H1 (cell line): ENCODE measurements around the gene KCNJ2. TPM values are rescaled to one million over a fixed set of nuclear protein-coding genes. Genes with fewer than 3 reads are reported as not detected.

Experiments used
- CTCF ChIA-PET: fragments of 300-600 bp; sonication (Branson Sonifier 250); formaldehyde crosslinking; loops from one replicate; lab custom pipeline; 2021; ENCODE audit not compliant: partially characterized antibody; lab: Charles Lee
- POLR2A ChIA-PET: fragments of 300-600 bp; sonication (Branson Sonifier 250); formaldehyde crosslinking; loops from one replicate; lab custom pipeline; 2021; ENCODE audit warnings: inconsistent platforms; ENCODE audit not compliant: partially characterized antibody; lab: Charles Lee
- DNase-seq, 2 experiments: peaks; one replicate each; pipeline versions ENCODE4 v3.0.0 to v3.0.0-alpha.2; 2010 to 2022; ENCODE audit warnings: low spot score in 2 of 2, low read depth in 1 of 2, mixed read lengths in 1 of 2
- FAIRE-seq: peaks from 2 replicates; lab custom pipeline; 2011; peaks lifted over from hg19 to GRCh38; lab: Jason Lieb, UNC
- H2AFZ ChIP-seq: 2 replicates; pipeline ENCODE4 v1.8.1; 2012; ENCODE audit warnings: low read length, inconsistent platforms
- H2AK5ac ChIP-seq: 2 replicates; pipeline ENCODE4 v1.6.1; 2013; ENCODE audit warnings: low read depth, low read length
- H2BK120ac ChIP-seq: replicated peaks from 2 replicates; pipeline ENCODE3; 2013; ENCODE audit warnings: low read depth, low read length, inconsistent platforms
- H2BK12ac ChIP-seq: 2 replicates; pipeline ENCODE4 v1.6.1; 2013; ENCODE audit warnings: low read depth, low read length
- H2BK15ac ChIP-seq: 2 replicates; pipeline ENCODE4 v1.6.1; 2013; ENCODE audit warnings: low read length
- H2BK20ac ChIP-seq: 2 replicates; pipeline ENCODE4 v1.6.1; 2013; ENCODE audit warnings: low read length
- H2BK5ac ChIP-seq: 2 replicates; pipeline ENCODE4 v1.6.1; 2013; ENCODE audit warnings: low read depth, low read length
- H3K14ac ChIP-seq: 2 replicates; pipeline ENCODE4 v1.6.1; 2013; ENCODE audit warnings: inconsistent platforms; ENCODE audit not compliant: insufficient read length
- H3K18ac ChIP-seq: 2 replicates; pipeline ENCODE4 v1.6.1; 2013; ENCODE audit warnings: low read length; ENCODE audit errors: extremely low read depth
- H3K23ac ChIP-seq: 2 replicates; pipeline ENCODE4 v1.6.1; 2013; ENCODE audit warnings: inconsistent platforms; ENCODE audit not compliant: insufficient read length
- H3K23me2 ChIP-seq: 2 replicates; pipeline ENCODE4 v1.6.1; 2013; ENCODE audit warnings: low read depth, low read length
- H3K27ac ChIP-seq: 2 replicates; pipeline ENCODE4 v1.6.1; 2011; ENCODE audit warnings: low read depth, low read length, inconsistent platforms
- H3K27me3 ChIP-seq, 4 experiments: replicated peaks in 1 of 4; 1 replicate in 1 of 4; 2 replicates in 3 of 4; pipeline versions ENCODE4 v1.6.1 to v1.8.1; 2011 to 2013; ENCODE audit warnings: low read length in 3 of 4, mild to moderate bottlenecking in 3 of 4, inconsistent platforms in 2 of 4, mixed read lengths in 2 of 4, moderate library complexity in 1 of 4; ENCODE audit not compliant: control insufficient read depth in 3 of 4, insufficient read depth in 3 of 4; ENCODE audit errors: extremely low read depth in 1 of 4
- H3K36me3 ChIP-seq, 4 experiments: 2 replicates each; pipeline versions ENCODE4 v1.6.1 to v1.8.1; 2011 to 2013; ENCODE audit warnings: mild to moderate bottlenecking in 4 of 4, low read length in 3 of 4, moderate library complexity in 2 of 4, control low read depth in 1 of 4, inconsistent platforms in 1 of 4; ENCODE audit not compliant: insufficient read depth in 4 of 4, control insufficient read depth in 2 of 4
- H3K4ac ChIP-seq: replicated peaks from 2 replicates; pipeline ENCODE3; 2013; ENCODE audit warnings: low read length, low read depth, mixed read lengths, inconsistent platforms; ENCODE audit not compliant: insufficient read length
- H3K4me1 ChIP-seq, 4 experiments: replicated peaks in 1 of 4; 1 replicate in 1 of 4; 2 replicates in 3 of 4; pipeline versions ENCODE4 v1.6.1 to v1.8.1; 2011 to 2013; ENCODE audit warnings: low read length in 3 of 4, inconsistent platforms in 2 of 4, mixed read lengths in 1 of 4; ENCODE audit not compliant: insufficient read depth in 4 of 4, control insufficient read depth in 3 of 4
- H3K4me2 ChIP-seq, 2 experiments: 2 replicates each; pipeline versions ENCODE4 v1.6.1 to v1.8.1; 2011 to 2013; ENCODE audit warnings: low read depth in 2 of 2, low read length in 2 of 2, control low read depth in 1 of 2, inconsistent platforms in 1 of 2, mild to moderate bottlenecking in 1 of 2; ENCODE audit not compliant: insufficient read depth in 1 of 2
- H3K4me3 ChIP-seq, 4 experiments: fragments of 200-600, 300-600 bp in 1 of 4; sonication (generic), shearing (Covaris generic), sonication (Bioruptor Twin) in 1 of 4; 2 replicates each; pipeline versions ENCODE4 v1.5.1 to v1.8.1; 2011 to 2016; ENCODE audit warnings: low read length in 4 of 4, low read depth in 3 of 4, control low read depth in 2 of 4, inconsistent platforms in 2 of 4, mild to moderate bottlenecking in 2 of 4, mixed read lengths in 1 of 4, moderate library complexity in 1 of 4; ENCODE audit not compliant: insufficient read depth in 2 of 4; ENCODE audit errors: extremely low read depth in 1 of 4
- H3K56ac ChIP-seq: replicated peaks from 2 replicates; pipeline ENCODE3; 2013; ENCODE audit warnings: low read depth, mild to moderate bottlenecking, mixed read lengths, low read length, inconsistent platforms; ENCODE audit not compliant: insufficient read length
- H3K79me1 ChIP-seq: 2 replicates; pipeline ENCODE4 v1.6.1; 2013; ENCODE audit warnings: low read depth, low read length, control low read depth
- H3K79me2 ChIP-seq, 2 experiments: 2 replicates each; pipeline versions ENCODE4 v1.6.1 to v1.8.1; 2012 to 2013; ENCODE audit warnings: low read length in 2 of 2, mild to moderate bottlenecking in 2 of 2, inconsistent platforms in 1 of 2; ENCODE audit not compliant: insufficient read depth in 2 of 2, control insufficient read depth in 1 of 2
- H3K9ac ChIP-seq, 4 experiments: replicated peaks in 1 of 4; 1 replicate in 1 of 4; 2 replicates in 3 of 4; pipeline versions ENCODE4 v1.6.1 to v1.8.1; 2011 to 2013; ENCODE audit warnings: low read depth in 3 of 4, low read length in 3 of 4, control low read depth in 2 of 4, mild to moderate bottlenecking in 2 of 4, moderate library complexity in 2 of 4, inconsistent platforms in 1 of 4; ENCODE audit errors: extremely low read depth in 1 of 4
- H3K9me3 ChIP-seq, 2 experiments: 2 replicates each; pipeline versions ENCODE4 v1.6.1 to v1.8.1; 2012 to 2013; ENCODE audit warnings: mild to moderate bottlenecking in 2 of 2, moderate library complexity in 2 of 2, control low read depth in 1 of 2, inconsistent platforms in 1 of 2, low read depth in 1 of 2, low read length in 1 of 2, mixed read lengths in 1 of 2; ENCODE audit not compliant: insufficient read depth in 2 of 2
- H4K20me1 ChIP-seq, 2 experiments: replicated peaks in 1 of 2; 2 replicates each; pipeline versions ENCODE3 to v1.8.1; 2011 to 2013; ENCODE audit warnings: inconsistent platforms in 2 of 2, low read length in 2 of 2, mild to moderate bottlenecking in 1 of 2; ENCODE audit not compliant: insufficient read depth in 2 of 2, control insufficient read depth in 1 of 2
- H4K5ac ChIP-seq: 2 replicates; pipeline ENCODE4 v1.6.1; 2013; ENCODE audit warnings: low read length, low read depth, mixed read lengths, inconsistent platforms; ENCODE audit not compliant: insufficient read length
- H4K8ac ChIP-seq: 2 replicates; pipeline ENCODE4 v1.8.0; 2013; ENCODE audit warnings: mild to moderate bottlenecking, moderate library complexity, low read length, inconsistent platforms; ENCODE audit not compliant: insufficient read depth; ENCODE audit errors: extremely low read depth
- H4K91ac ChIP-seq: replicated peaks from 2 replicates; pipeline ENCODE3; 2013; ENCODE audit warnings: low read length, mixed read lengths, inconsistent platforms; ENCODE audit not compliant: insufficient read length
- ASH2L ChIP-seq: fragments of 200-600, 300-600 bp; sonication (generic); IDR thresholded peaks from one replicate; pipeline ENCODE4 v1.7.1; 2017; ENCODE audit warnings: low read length
- BCL11A ChIP-seq, 2 experiments: IDR thresholded peaks; one replicate each; pipeline ENCODE4 v1.6.1; 2011; ENCODE audit warnings: low read depth in 2 of 2, low read length in 2 of 2, mild to moderate bottlenecking in 2 of 2
- CBX5 ChIP-seq: fragments of 300-800, 300-1000 bp; sonication (generic); IDR thresholded peaks from 2 replicates; pipeline ENCODE4 v1.7.1; 2016; ENCODE audit warnings: antibody characterized with exemption, low read length, low read depth
- EGR1 ChIP-seq: IDR thresholded peaks from 2 replicates; pipeline ENCODE4 v1.6.1; 2011; ENCODE audit warnings: low read depth, low read length, borderline replicate concordance
- HDAC2 ChIP-seq, 2 experiments: fragments of 300-600 bp in 1 of 2; sonication (generic) in 1 of 2; IDR thresholded peaks; 2 replicates each; pipeline ENCODE4 v1.6.1; 2011 to 2012; ENCODE audit warnings: low read depth in 2 of 2, low read length in 2 of 2, mild to moderate bottlenecking in 2 of 2, moderate library complexity in 2 of 2, borderline replicate concordance in 1 of 2, inconsistent platforms in 1 of 2
- JUND ChIP-seq: IDR thresholded peaks from 2 replicates; pipeline ENCODE4 v1.6.1; 2011; ENCODE audit warnings: mild to moderate bottlenecking, improper control_type of control experiment, low read length
- POU5F1 ChIP-seq: IDR thresholded peaks from 2 replicates; pipeline ENCODE4 v1.6.1; 2011; ENCODE audit warnings: low read depth, mild to moderate bottlenecking, low read length, moderate library complexity
- RBBP5 ChIP-seq: IDR thresholded peaks from 2 replicates; pipeline ENCODE4 v1.7.1; 2012; ENCODE audit warnings: low read depth, mild to moderate bottlenecking, inconsistent platforms, low read length, moderate library complexity, borderline replicate concordance
- RNF2 ChIP-seq: fragments of 200-900, 300-1000 bp; sonication (generic); IDR thresholded peaks from 2 replicates; pipeline ENCODE4 v1.7.1; 2016; ENCODE audit warnings: borderline replicate concordance, low read depth, mild to moderate bottlenecking, antibody characterized with exemption, low read length; ENCODE audit not compliant: poor library complexity, severe bottlenecking; ENCODE audit errors: missing control alignments
- SIN3A ChIP-seq, 2 experiments: IDR thresholded peaks in 1 of 2; conservative IDR thresholded peaks in 1 of 2; 2 replicates each; pipeline ENCODE4 v1.6.1; 2011 to 2012; ENCODE audit warnings: low read length in 2 of 2, improper control_type of control experiment in 1 of 2, low read depth in 1 of 2, mild to moderate bottlenecking in 1 of 2
- SP1 ChIP-seq: IDR thresholded peaks from 2 replicates; pipeline ENCODE4 v1.6.1; 2011; ENCODE audit warnings: low read depth, low read length
- SP2 ChIP-seq: IDR thresholded peaks from 2 replicates; pipeline ENCODE4 v1.6.1; 2012; ENCODE audit warnings: mild to moderate bottlenecking, low read length, inconsistent platforms
- SRF ChIP-seq: IDR thresholded peaks from 2 replicates; pipeline ENCODE4 v1.6.1; 2011; ENCODE audit warnings: mild to moderate bottlenecking, low read depth, low read length, moderate library complexity
- YY1 ChIP-seq: IDR thresholded peaks from 2 replicates; pipeline ENCODE4 v1.6.1; 2011; ENCODE audit warnings: low read depth, mild to moderate bottlenecking, low read length
- WGBS, 2 experiments: shearing (Covaris generic) in 1 of 2; methylation state at CpG; one replicate each; pipeline versions ENCODE4 v1.1.6 to v1.1.7; 2013 to 2015; ENCODE audit warnings: low lambda C conversion rate in 2 of 2, mixed read lengths in 2 of 2, inconsistent platforms in 1 of 2, low coverage in 1 of 2, missing lambda C conversion rate in 1 of 2; ENCODE audit not compliant: insufficient replicate concordance in 2 of 2, insufficient coverage in 1 of 2, insufficient read length in 1 of 2; ENCODE audit errors: extremely low coverage in 1 of 2, missing lambda C conversion rate in 1 of 2; 5-methylcytosine and 5-hydroxymethylcytosine counted together
- polyA plus RNA-seq, 7 experiments: library from polyadenylated mRNA; depleted of rRNA in 3 of 7; stranded (reverse) in 5 of 7; unstranded in 2 of 7; fragments of >200 nt in 5 of 7; fragments of 200-250 nt in 2 of 7; gene quantifications; 1 replicate in 5 of 7; 2 replicates in 1 of 7; 4 replicates in 1 of 7; pipeline versions ENCODE4 v1.2.1 to v1.2.3, GENCODE V29; 2011 to 2013; ENCODE audit warnings: missing spikeins in 2 of 7, mixed read lengths in 2 of 7
- total RNA-seq: library from RNA; stranded (reverse); fragmentation: NEBNext Ultra II Directional; extraction: Animal tissue kit (Norgen Biotek cat#: 25700); gene quantifications from 2 replicates; pipeline ENCODE4 v1.2.1, GENCODE V29; 2021

KCNJ2 gene
- total and polyA plus RNA-seq, 2 of the 8 experiments (the other 6 are each of a cell fraction or from before 2014, with no cell fraction given), result 0.23 to 0.76 TPM

DNA sequence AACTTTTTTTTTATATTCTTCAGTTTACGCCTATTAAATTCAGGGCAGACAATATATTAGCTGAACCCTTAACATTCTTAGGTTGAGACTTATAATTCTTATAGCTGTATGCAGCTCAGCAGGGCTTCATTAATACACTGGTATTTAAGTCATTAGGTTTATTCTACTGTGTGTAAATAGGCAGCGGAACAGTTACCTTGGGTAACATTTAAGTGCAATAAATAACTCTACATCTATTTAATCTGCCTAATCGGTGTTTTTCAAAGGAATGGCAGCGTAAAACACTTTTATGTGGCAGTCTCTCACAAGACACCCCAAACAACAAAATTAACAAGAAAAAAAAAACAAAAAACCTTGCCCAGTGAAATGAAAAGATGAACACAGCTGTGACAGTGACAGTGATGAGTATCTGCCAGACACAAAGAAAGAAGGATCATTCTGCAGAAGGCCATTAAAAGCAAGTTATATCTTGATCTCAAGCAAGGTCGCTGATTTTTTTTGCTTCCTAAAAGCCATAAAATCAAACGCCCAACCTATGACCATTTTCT, 32.6 kb downstream of the KCNJ2 start:
- Histone ChIP-seq H4K91ac (no peak overlapping the region), H2BK12ac (no peak overlapping the region), H3K36me3 (no peaks in the 10 kb centered on the region), H3K23ac (no peak overlapping the region), H3K4me2 (no peak overlapping the region), H3K9ac (no peak overlapping the region), H3K14ac (no peak overlapping the region), H3K23me2 (no peaks in the 10 kb centered on the region), H3K18ac (no peak overlapping the region), H3K27ac (no peak overlapping the region), H3K79me2 (no peaks in the 10 kb centered on the region), H3K56ac (no peak overlapping the region), H2BK15ac (no peak overlapping the region), H4K8ac (no peak overlapping the region), H3K9me3 (no peaks in the 10 kb centered on the region), H2AFZ (no peak overlapping the region), H4K5ac (no peak overlapping the region), H3K79me1 (no peaks in the 10 kb centered on the region), H4K20me1 (no peaks in the 10 kb centered on the region), H2BK20ac (no peak overlapping the region), H3K4me1 (no peaks in the 10 kb centered on the region), H2BK120ac (no peak overlapping the region), H3K4ac (no peak overlapping the region), H3K4me3 (no peak overlapping the region), H3K27me3 (no peaks in the 10 kb centered on the region), H2AK5ac (no peak overlapping the region), H2BK5ac (no peak overlapping the region)
- ChIA-PET POLR2A (no interaction called here), CTCF (interaction anchor here (1.0 kb wide), 1 partner anchor 294 kb away, joined by 3 read pairs; no protein-coding TSS in a partner anchor)
- DNase-seq (no peak), FAIRE-seq (no peak)
- WGBS, 2 experiments, result 89% methylated on average over 6 of the region's 6 CpGs; no CpG with 5 or more reads in 1 of the 2 experiments
- TF ChIP-seq RBBP5, result no peak
- no peak for TF ChIP-seq SP2
- no peak for TF ChIP-seq ASH2L
- no peak for TF ChIP-seq SRF
- TF ChIP-seq SIN3A (conservative IDR thresholded peaks at IDR 0.05 in 1 of 2, IDR thresholded peaks at IDR 0.05 in 1 of 2; ENCODE audit: low read depth in 1 of 2, low read length in 2 of 2), result no peak
- no peak for TF ChIP-seq RNF2
- no peak for TF ChIP-seq JUND
- no peak for TF ChIP-seq HDAC2 (IDR thresholded peaks at IDR 0.05; ENCODE audit: borderline replicate concordance in 1 of 2, low read depth in 2 of 2, low read length in 2 of 2)
- no peak for TF ChIP-seq SP1
- no peak for TF ChIP-seq EGR1
- no peak for TF ChIP-seq POU5F1
- TF ChIP-seq YY1, result no peak
- TF ChIP-seq BCL11A (IDR thresholded peaks at IDR 0.05; ENCODE audit: low read depth in 2 of 2, low read length in 2 of 2), result no peak
- TF ChIP-seq CBX5, result no peak
